BLaER1 (cell line): ENCODE data around the gene CORO2B.

ENCODE experiments used
- H3K27ac ChIP-seq: shearing (Covaris generic); formaldehyde crosslinking; 2 replicates; pipeline ENCODE4 v1.8.1; 2022
- H3K27me3 ChIP-seq: shearing (Covaris generic); formaldehyde crosslinking; 2 replicates; pipeline ENCODE4 v1.8.1; 2022
- H3K36me3 ChIP-seq: shearing (Covaris generic); formaldehyde crosslinking; 2 replicates; pipeline ENCODE4 v1.8.1; 2022
- H3K4me1 ChIP-seq: shearing (Covaris generic); formaldehyde crosslinking; 2 replicates; pipeline ENCODE4 v1.8.1; 2022
- H3K4me2 ChIP-seq: shearing (Covaris generic); formaldehyde crosslinking; 2 replicates; pipeline ENCODE4 v1.8.1; 2022
- H3K4me3 ChIP-seq: shearing (Covaris generic); formaldehyde crosslinking; 2 replicates; pipeline ENCODE4 v1.8.1; 2022
- H3K9ac ChIP-seq: shearing (Covaris generic); formaldehyde crosslinking; 2 replicates; pipeline ENCODE4 v1.8.1; 2022
- H3K9me3 ChIP-seq: shearing (Covaris generic); formaldehyde crosslinking; 2 replicates; pipeline ENCODE4 v1.8.1; 2022
- H4K20me1 ChIP-seq: shearing (Covaris generic); formaldehyde crosslinking; 2 replicates; pipeline ENCODE4 v1.8.1; 2022
- Cebpa-rat ChIP-seq: shearing (Covaris generic); IDR thresholded peaks from 2 replicates; pipeline ENCODE4 v1.8.1; 2022

Gene CORO2B

DNA sequence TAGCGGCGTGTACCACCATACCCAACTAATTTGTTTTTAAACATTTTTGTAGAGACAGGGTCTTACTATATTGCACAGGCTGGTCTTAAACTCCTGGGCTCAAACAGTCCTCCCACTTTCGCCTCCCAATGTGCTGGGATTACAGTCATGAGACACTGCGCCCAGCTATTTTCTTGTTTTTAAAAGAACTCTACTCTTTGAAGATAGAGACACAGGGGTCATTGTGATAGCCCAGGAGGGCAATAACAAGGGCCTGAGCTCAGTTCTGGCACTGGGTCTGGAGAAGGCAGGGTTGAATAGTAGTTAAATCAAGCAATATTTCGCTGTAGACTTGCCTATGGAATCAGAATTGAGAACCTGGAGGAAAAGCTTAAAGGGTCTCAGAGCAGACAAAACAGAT is 143.1 kb downstream of the CORO2B start:
- H3K9me3 ChIP-seq, result no peaks in the 10 kb centered on the region
- H3K4me3 ChIP-seq, result no peak overlapping the region
- H4K20me1 ChIP-seq, result no peaks in the 10 kb centered on the region
- no peak overlapping the region for H3K4me2 ChIP-seq
- H3K36me3 ChIP-seq, result no peaks in the 10 kb centered on the region
- TF ChIP-seq Cebpa-rat, result no peak
- H3K27ac ChIP-seq, result no peak overlapping the region
- peaks cover 33% of the 10 kb centered on the region for H3K4me1 ChIP-seq
- H3K27me3 ChIP-seq, result no peaks in the 10 kb centered on the region
- no peak overlapping the region for H3K9ac ChIP-seq

DNA sequence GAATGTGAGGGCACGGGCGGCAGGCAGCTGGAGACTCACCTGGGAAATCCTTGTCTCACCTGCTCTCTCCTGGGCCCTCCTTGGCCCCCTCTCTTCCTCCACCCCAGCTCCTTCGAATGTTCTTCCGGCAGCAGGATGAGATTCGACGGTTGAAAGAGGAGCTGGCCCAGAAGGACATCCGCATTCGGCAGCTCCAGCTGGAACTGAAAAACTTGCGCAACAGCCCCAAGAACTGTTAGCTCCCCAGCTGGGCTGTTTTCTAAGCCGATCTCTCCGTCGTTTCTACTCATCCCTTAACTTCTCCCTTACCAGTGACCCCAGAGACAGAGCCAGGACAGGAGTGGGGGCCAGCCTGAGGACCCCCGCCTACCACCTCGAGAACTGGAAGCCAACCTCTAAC is 146.9 kb downstream of the CORO2B start:
- H3K4me1 ChIP-seq, result peaks cover 24% of the 10 kb centered on the region
- H3K4me2 ChIP-seq, result peak overlapping the region; percentile 54
- H3K27ac ChIP-seq, result peak overlapping the region; percentile 64
- no peaks in the 10 kb centered on the region for H4K20me1 ChIP-seq
- no peak overlapping the region; the same call in 1 of the 2 replicates for H3K9ac ChIP-seq
- TF ChIP-seq Cebpa-rat, result peak; percentile 98
- no peaks in the 10 kb centered on the region for H3K9me3 ChIP-seq
- H3K27me3 ChIP-seq, result no peaks in the 10 kb centered on the region
- H3K36me3 ChIP-seq, result no peaks in the 10 kb centered on the region
- H3K4me3 ChIP-seq, result no peak overlapping the region

DNA sequence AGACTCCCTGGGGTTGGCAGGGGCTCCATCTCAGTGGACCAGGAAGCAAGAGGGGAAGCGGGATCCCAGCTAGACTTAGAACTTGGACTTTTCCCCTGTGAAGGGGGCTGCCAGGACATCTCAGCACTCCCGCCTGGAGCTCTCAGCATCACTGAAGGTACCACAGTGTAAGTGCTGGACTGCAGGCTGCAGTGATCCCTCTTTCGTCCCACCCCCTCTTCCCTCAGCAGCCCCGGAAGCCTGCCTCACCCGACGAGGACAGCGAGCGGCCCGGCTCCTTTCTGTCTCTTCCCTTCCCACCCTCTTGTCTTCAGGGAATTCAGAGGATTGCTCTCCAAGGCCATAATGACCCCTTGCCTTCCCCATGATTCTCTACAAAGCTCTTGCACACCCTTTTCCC is 147.5 kb downstream of the CORO2B start:
- Histone ChIP-seq H3K4me1 (peaks cover 28% of the 10 kb centered on the region), H3K27me3 (no peaks in the 10 kb centered on the region), H3K36me3 (no peaks in the 10 kb centered on the region), H3K27ac (peak overlapping the region; percentile 64), H3K9ac (no peak overlapping the region; the same call in 1 of the 2 replicates), H3K9me3 (no peaks in the 10 kb centered on the region), H4K20me1 (no peaks in the 10 kb centered on the region), H3K4me3 (no peak overlapping the region), H3K4me2 (peak overlapping the region; percentile 54)
- no peak for TF ChIP-seq Cebpa-rat

- H3K4me1 ChIP-seq, result peaks cover 53% of the 10 kb centered on the region
- TF ChIP-seq Cebpa-rat, result no peak
- no peak overlapping the region for H3K9ac ChIP-seq
- no peaks in the 10 kb centered on the region for H3K36me3 ChIP-seq
- H3K27ac ChIP-seq, result no peak overlapping the region
- H3K4me2 ChIP-seq, result 0 out of 2 replicates have a peak overlapping the region, but pooled peaks have one; percentile 6
- no peak overlapping the region for H3K4me3 ChIP-seq
- H3K9me3 ChIP-seq, result no peaks in the 10 kb centered on the region
- H4K20me1 ChIP-seq, result no peaks in the 10 kb centered on the region
- H3K27me3 ChIP-seq, result no peaks in the 10 kb centered on the region
Observed at GRCh38 chr15:68729789-68730411, 151.1 kb downstream of the CORO2B start.

GRCh38 chr15:68730471-68730919 is 151.7 kb downstream of the CORO2B start:
- Histone ChIP-seq H3K27me3 (no peaks in the 10 kb centered on the region), H3K9me3 (no peaks in the 10 kb centered on the region), H3K4me2 (peak overlapping the region; percentile 6; the same call in 1 of the 2 replicates), H3K4me3 (no peak overlapping the region), H3K27ac (peak overlapping the region; percentile 38; the same call in 1 of the 2 replicates), H3K9ac (no peak overlapping the region), H4K20me1 (no peaks in the 10 kb centered on the region), H3K36me3 (no peaks in the 10 kb centered on the region), H3K4me1 (peaks cover 55% of the 10 kb centered on the region)
- no peak for TF ChIP-seq Cebpa-rat

GRCh38 chr15:68730976-68731897 is 152.4 kb downstream of the CORO2B start:
- H3K4me3 ChIP-seq, result no peak overlapping the region
- no peaks in the 10 kb centered on the region for H3K36me3 ChIP-seq
- H3K27ac ChIP-seq, result peak overlapping the region; percentile 38; the same call in 1 of the 2 replicates
- H3K4me1 ChIP-seq, result peaks cover 48% of the 10 kb centered on the region
- H3K4me2 ChIP-seq, result peak overlapping the region; percentile 6; the same call in 1 of the 2 replicates
- no peaks in the 10 kb centered on the region for H4K20me1 ChIP-seq
- H3K9me3 ChIP-seq, result no peaks in the 10 kb centered on the region
- no peak overlapping the region for H3K9ac ChIP-seq
- TF ChIP-seq Cebpa-rat, result no peak
- H3K27me3 ChIP-seq, result no peaks in the 10 kb centered on the region

- H3K4me3 ChIP-seq, result no peak overlapping the region
Observed at GRCh38 chr15:68732451-68732850, 153.7 kb downstream of the CORO2B start.

DNA sequence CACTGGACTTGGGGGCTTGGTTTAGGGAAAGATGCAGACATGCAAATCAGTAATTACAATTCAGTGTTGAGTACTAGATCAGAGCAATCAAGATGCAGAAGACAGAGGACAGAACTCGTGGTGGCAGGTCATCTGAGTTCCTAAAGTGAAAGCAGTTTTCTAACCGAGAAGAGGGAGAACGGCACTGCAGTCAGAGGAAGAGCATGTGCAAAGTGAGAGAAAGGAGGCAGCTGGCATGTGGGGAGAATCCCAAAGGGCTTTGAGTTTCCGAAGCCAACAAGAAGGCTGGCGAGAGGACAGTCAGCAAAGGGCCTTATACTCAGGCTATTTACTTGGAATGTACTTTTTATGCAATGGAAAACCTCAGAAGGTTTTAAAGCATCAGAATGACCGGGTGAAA is 154.9 kb downstream of the CORO2B start:
- TF ChIP-seq Cebpa-rat, result no peak
- peak overlapping the region; percentile 58 for H3K4me2 ChIP-seq
- H3K36me3 ChIP-seq, result no peaks in the 10 kb centered on the region
- no peaks in the 10 kb centered on the region for H3K27me3 ChIP-seq
- H3K4me1 ChIP-seq, result peaks cover 39% of the 10 kb centered on the region
- no peak overlapping the region for H3K4me3 ChIP-seq
- 0 out of 2 replicates have a peak overlapping the region, but pooled peaks have one; percentile 19 for H3K9ac ChIP-seq
- 0 out of 2 replicates have a peak overlapping the region, but pooled peaks have one; percentile 13 for H3K27ac ChIP-seq
- H4K20me1 ChIP-seq, result no peaks in the 10 kb centered on the region
- H3K9me3 ChIP-seq, result no peaks in the 10 kb centered on the region

More at GRCh38 chr15:68732451-68732850, 153.7 kb downstream of the CORO2B start:
- H3K27me3 ChIP-seq, result no peaks in the 10 kb centered on the region
- H3K27ac ChIP-seq, result no peak overlapping the region
- no peaks in the 10 kb centered on the region for H3K36me3 ChIP-seq
- H3K9ac ChIP-seq, result no peak overlapping the region
- H3K4me2 ChIP-seq, result 0 out of 2 replicates have a peak overlapping the region, but pooled peaks have one; percentile 58
- H3K9me3 ChIP-seq, result no peaks in the 10 kb centered on the region
- no peak for TF ChIP-seq Cebpa-rat
- no peaks in the 10 kb centered on the region for H4K20me1 ChIP-seq
- peaks cover 39% of the 10 kb centered on the region for H3K4me1 ChIP-seq

- Histone ChIP-seq H3K4me3 (no peak overlapping the region), H3K9me3 (no peaks in the 10 kb centered on the region), H3K9ac (no peak overlapping the region), H3K4me1 (peaks cover 39% of the 10 kb centered on the region), H3K27me3 (no peaks in the 10 kb centered on the region), H3K27ac (peak overlapping the region; percentile 30; the same call in 1 of the 2 replicates), H3K36me3 (no peaks in the 10 kb centered on the region), H3K4me2 (peak overlapping the region; percentile 58), H4K20me1 (no peaks in the 10 kb centered on the region)
- TF ChIP-seq Cebpa-rat, result no peak
Observed at GRCh38 chr15:68734352-68734751, 155.6 kb downstream of the CORO2B start.

DNA sequence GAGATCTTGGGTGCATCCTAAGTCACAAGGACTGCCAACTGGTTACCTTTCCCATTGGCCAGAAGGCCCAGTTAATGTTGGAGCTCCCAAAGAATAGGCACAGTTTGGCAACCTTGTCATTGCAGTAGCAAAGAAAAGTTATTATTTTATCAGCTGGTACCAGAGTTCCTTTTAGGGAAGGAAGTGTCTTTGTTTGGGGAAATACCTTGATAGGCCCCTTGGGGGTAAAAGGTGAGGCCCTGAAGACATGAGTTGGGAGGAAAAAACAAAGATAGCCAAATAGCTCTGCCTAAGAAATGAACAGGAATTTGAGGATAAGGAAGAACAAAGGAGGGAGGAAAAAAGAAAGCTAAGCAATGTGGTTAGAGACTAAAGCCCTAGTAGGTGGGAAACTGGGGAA is 156.1 kb downstream of the CORO2B start:
- Histone ChIP-seq H3K4me3 (no peak overlapping the region), H3K27ac (no peak overlapping the region)
- no peak for TF ChIP-seq Cebpa-rat

More for the DNA sequence above, 156.1 kb downstream of the CORO2B start:
- H3K9ac ChIP-seq, result no peak overlapping the region
- H3K4me1 ChIP-seq, result peaks cover 39% of the 10 kb centered on the region
- H3K9me3 ChIP-seq, result no peaks in the 10 kb centered on the region
- H3K36me3 ChIP-seq, result no peaks in the 10 kb centered on the region
- H3K4me2 ChIP-seq, result peak overlapping the region; percentile 58; the same call in 1 of the 2 replicates
- H3K27me3 ChIP-seq, result no peaks in the 10 kb centered on the region
- H4K20me1 ChIP-seq, result no peaks in the 10 kb centered on the region
